ENCODE measurements around the gene XRCC3.

XRCC3 gene

GRCh38 chr14:103713304-103714062, 1.8 kb downstream of the XRCC3 start:
- peak overlapping the region; percentile 1 for H3K4me3 ChIP-seq (ENCODE audit: low read depth, low read length)
- DNase-seq (ENCODE audit: low read depth), result no peak
- no peak for TF ChIP-seq MYC (IDR thresholded peaks at IDR 0.05; ENCODE audit: low read depth, low read length)
- TF ChIP-seq POLR2A (IDR thresholded peaks at IDR 0.05; ENCODE audit: extremely low read depth, insufficient read length), result no peak

GRCh38 chr14:103712633-103713247, 2.5 kb downstream of the XRCC3 start:
- DNase-seq (ENCODE audit: low read depth), result no peak
- TF ChIP-seq MAX (IDR thresholded peaks at IDR 0.05; ENCODE audit: low read depth, low read length), result no peak
- TF ChIP-seq MYC (IDR thresholded peaks at IDR 0.05; ENCODE audit: low read depth, low read length), result no peak
- TF ChIP-seq, protein P1, sequence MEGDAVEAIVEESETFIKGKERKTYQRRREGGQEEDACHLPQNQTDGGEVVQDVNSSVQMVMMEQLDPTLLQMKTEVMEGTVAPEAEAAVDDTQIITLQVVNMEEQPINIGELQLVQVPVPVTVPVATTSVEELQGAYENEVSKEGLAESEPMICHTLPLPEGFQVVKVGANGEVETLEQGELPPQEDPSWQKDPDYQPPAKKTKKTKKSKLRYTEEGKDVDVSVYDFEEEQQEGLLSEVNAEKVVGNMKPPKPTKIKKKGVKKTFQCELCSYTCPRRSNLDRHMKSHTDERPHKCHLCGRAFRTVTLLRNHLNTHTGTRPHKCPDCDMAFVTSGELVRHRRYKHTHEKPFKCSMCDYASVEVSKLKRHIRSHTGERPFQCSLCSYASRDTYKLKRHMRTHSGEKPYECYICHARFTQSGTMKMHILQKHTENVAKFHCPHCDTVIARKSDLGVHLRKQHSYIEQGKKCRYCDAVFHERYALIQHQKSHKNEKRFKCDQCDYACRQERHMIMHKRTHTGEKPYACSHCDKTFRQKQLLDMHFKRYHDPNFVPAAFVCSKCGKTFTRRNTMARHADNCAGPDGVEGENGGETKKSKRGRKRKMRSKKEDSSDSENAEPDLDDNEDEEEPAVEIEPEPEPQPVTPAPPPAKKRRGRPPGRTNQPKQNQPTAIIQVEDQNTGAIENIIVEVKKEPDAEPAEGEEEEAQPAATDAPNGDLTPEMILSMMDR (IDR thresholded peaks at IDR 0.05; ENCODE audit: low read depth, low read length), result no peak
- no peak for TF ChIP-seq POLR2A (IDR thresholded peaks at IDR 0.05; ENCODE audit: extremely low read depth, insufficient read length)
- no peak overlapping the region for H3K4me3 ChIP-seq (ENCODE audit: low read depth, low read length)

- TF ChIP-seq MYC (IDR thresholded peaks at IDR 0.05; ENCODE audit: low read depth, low read length) (no peak), POLR2A (IDR thresholded peaks at IDR 0.05; ENCODE audit: extremely low read depth, insufficient read length) (no peak), MAX (IDR thresholded peaks at IDR 0.05; ENCODE audit: low read depth, low read length) (no peak)
- TF ChIP-seq, protein P1 (IDR thresholded peaks at IDR 0.05; ENCODE audit: low read depth, low read length), result no peak
- DNase-seq (ENCODE audit: low read depth), result no peak
- no peak overlapping the region for H3K4me3 ChIP-seq (ENCODE audit: low read depth, low read length)
Observed at GRCh38 chr14:103711516-103712431, 3.5 kb downstream of the XRCC3 start.

- TF ChIP-seq MYC (IDR thresholded peaks at IDR 0.05; ENCODE audit: low read depth, low read length) (no peak), POLR2A (IDR thresholded peaks at IDR 0.05; ENCODE audit: extremely low read depth, insufficient read length) (no peak), MAX (IDR thresholded peaks at IDR 0.05; ENCODE audit: low read depth, low read length) (no peak)
- TF ChIP-seq, protein P1 (IDR thresholded peaks at IDR 0.05; ENCODE audit: low read depth, low read length), result no peak
- H3K4me3 ChIP-seq (ENCODE audit: low read depth, low read length), result no peak overlapping the region
- DNase-seq (ENCODE audit: low read depth), result no peak
Observed at GRCh38 chr14:103710771-103711377, 4.4 kb downstream of the XRCC3 start.

- TF ChIP-seq POLR2A (IDR thresholded peaks at IDR 0.05; ENCODE audit: extremely low read depth, insufficient read length) (no peak), MAX (IDR thresholded peaks at IDR 0.05; ENCODE audit: low read depth, low read length) (no peak), MYC (IDR thresholded peaks at IDR 0.05; ENCODE audit: low read depth, low read length) (no peak)
- TF ChIP-seq, protein P1 (IDR thresholded peaks at IDR 0.05; ENCODE audit: low read depth, low read length), result no peak
- H3K4me3 ChIP-seq (ENCODE audit: low read depth, low read length), result no peak overlapping the region
- no peak for DNase-seq (ENCODE audit: low read depth)
Observed at GRCh38 chr14:103709814-103710213, 5.4 kb downstream of the XRCC3 start.

Measured in NB4 (cell line).